ENCODE measurements around the gene CHGA.

The CHGA gene

DNA sequence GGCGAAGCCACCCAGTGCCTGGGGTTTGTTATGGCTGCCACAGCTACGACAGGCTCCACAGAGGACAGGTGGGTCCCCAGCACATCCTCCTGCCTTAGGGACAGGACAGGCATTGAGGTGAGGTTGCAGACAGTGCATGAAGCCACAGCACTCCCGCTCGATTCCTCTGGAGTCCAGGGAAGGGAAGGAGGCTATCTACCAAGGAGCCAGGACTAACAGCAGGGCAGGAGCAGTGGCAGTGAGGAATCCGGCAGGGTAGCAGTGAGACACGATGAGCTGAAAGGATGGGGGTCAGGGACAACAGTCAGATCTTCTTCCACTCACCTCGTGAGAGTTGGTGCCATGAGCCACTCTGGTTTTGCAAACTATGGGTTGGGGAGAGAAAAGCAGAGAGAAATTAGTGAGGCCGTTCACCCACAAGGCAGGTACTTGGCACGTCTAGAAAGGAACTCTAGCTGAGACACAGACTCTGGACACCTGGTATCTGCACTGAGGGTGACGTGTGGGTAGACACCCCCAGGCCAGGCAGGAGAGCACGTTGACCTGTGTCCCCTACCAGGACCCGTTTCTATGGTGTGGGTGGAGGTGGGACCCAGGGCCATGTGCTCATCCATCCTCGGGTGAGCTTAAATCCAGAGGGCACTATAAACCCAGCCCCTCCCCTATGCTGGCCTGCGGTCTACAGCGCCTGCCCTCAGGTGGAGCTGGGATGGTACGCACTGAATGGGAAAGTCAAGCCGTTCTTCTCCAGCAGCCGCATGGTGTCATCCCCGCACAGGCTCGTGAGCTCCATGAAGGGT lies 39.3 kb downstream of the CHGA start:
- DNase-seq (ENCODE audit: low read depth) = no peak

DNA sequence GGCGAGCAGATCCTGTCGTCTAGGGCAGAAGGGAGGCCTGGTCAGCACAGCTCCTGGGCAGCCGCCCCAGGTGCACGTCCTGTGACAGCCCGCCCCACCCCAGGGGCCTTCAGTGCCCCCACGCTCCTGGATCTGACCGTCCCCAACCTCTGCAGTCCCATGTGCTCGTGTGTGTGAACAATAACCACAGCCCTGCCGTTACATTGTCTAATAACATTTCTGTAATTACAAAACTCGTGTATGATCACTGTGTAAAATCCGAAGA lies 39.8 kb downstream of the CHGA start:
- no peak for DNase-seq (ENCODE audit: low read depth)

DNA sequence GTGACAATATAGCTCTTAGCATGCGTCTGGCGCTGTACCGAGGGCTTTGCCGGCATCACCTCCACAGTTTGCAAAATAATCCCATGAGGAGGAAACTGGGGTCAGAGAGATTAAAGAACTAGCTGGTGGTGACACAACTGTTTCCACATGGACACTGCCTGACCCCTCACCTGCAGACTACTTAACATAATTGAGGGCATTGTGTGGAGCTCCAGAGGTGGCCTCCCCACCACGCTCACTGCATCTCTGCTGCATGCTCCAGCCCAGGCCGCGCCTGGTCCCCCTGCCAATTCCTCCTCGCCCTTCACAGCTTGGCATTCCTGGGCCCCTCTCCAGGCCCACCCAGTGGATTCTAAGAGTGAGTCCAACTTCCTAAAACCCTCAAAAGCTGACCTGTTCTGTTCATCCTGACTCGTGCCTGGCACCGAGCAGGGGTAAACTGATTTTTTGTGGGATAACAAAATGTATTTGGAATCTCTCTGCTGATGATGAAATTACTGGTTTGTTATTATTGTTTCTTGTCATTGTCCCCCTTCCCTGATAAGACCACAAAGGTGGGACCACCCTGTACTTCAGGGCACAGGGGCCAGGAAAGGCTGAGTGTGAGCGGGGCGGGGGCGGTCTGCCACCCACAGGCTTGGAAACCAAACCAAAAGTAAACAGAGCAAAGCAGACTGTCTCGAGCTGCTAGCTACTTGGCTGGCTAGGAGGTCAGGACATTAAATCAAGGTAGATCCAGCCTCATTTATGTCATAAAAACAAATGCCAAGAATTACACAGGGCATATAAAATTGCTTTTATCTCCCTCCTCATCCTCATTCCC lies 40.6 kb downstream of the CHGA start:
- no peak for DNase-seq (ENCODE audit: low read depth)

DNA sequence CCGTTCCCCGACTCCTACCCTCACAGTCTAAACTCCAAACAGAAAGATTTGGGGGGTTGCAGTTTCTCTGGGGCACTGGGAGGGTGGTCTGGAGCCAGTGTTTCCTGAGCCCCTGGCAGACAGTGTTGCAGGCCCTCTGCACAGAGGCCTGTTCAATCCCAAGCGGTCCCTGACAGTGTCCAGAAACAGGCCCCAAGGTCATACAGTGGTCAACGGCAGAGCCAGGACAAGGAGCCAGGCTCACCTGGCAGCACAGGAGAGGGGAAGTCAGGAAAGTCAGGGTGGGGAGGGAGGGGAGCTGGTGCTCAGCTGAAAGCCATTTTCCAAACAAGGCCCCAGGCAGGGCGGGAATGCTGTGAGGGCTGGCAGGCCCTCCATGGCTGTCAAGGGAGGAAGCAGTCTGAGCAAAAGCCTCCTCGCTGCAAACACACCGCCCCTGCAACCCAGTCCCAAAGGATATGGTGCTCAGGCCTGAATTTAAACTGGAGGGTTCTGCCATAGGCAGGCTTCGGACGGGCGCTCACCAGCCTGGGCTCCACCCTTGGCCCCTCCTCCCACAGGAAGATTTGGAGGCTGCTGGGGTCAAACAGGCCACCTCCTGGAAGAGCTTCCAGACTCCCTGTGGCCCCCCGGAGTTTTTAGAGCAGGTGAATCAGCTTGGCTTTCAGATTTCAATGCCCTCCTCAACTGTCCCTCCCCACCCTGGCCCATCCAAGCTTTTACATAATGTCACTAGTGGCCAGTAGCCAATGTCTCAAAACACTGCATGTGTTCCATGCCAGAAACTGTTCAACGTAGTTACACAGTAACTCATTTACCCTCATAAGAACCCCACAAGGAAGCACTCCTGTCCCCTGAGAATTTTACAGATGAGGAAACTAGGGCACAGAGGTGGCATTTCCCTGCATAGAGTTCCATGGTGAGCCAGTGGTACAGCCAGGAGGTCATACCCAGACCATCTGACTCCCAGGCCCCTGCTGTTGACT lies 41.5 kb downstream of the CHGA start:
- DNase-seq (ENCODE audit: low read depth) = no peak

DNA sequence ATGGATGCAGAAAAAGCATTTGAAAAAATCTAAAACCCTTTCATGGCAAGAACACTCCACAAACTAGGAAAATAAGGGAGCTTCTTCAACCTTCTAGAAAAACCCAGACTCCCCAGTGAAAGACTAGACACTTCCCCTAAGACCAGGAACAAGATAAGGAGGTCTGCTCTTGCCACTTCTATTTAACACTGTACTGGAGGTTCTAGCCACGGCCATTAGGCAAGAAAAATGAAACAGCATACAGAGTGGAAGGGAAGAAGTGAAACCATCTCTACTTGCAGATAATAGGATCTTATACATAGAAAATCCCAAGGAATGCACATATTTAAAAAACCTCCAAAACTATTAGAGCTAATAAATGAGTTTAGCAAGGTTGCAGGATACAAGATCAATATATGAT lies 42.3 kb downstream of the CHGA start:
- DNase-seq (ENCODE audit: low read depth) = no peak

DNA sequence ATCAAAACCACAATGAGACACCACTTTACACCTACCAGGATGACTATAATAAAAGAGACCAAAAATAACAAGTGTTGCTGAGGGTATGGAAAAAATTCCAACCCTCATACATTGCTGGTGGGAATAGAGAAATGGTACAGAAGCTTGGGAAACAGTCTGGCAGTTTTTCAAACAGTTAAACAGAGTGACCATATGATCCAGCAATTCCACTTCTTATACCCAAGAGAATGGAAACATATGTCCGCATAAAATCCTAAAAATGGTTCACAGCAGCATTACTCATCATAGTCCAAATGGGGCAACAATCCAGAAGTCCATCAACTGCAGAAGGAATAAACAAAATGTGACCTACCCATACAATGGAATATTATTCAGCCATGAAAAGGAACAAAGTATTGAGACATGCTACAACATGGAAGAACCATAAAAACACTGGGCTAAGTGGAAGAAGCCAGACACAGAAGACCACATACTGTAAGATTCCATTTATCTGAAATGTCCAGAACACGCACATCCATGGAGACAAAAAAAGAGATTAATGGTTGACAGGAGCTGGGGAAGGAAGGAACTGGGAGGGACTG lies 44.5 kb downstream of the CHGA start:
- no peak for DNase-seq (ENCODE audit: low read depth)

DNA sequence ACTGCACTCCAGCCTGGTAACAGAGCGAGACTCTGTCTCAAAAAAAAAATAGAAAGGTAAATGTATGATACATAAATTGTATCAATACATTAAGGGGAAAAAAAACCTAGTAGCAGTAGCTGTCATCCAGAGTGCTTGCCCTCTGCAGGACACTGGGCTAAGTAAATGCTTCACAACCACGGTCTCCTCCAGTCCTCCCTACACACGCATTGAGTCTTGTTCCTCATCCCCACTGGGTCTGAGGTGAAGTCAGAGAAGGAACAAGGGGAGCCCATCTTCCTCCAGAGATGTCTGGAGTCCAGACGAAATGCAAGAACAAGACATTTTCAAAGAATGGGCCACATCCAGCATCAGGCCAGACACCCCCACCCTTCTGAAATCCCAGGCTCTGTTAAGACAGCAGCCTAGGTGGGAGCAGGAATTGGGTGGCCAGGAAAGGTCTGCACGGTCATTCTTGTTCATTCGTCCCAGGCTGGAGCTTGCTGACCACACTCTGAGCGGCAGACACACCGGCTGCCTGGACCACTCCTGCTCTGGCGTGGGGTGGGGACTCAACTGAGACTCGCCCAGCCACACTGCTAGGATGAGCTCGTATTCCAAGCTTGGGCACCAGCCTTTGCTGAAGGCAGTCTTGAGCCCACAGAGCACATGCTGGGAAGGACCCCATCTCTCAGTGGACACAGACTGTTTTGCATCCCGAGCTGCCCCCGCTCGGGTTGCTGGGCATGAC lies 45.5 kb downstream of the CHGA start:
- no peak for DNase-seq (ENCODE audit: low read depth)

DNA sequence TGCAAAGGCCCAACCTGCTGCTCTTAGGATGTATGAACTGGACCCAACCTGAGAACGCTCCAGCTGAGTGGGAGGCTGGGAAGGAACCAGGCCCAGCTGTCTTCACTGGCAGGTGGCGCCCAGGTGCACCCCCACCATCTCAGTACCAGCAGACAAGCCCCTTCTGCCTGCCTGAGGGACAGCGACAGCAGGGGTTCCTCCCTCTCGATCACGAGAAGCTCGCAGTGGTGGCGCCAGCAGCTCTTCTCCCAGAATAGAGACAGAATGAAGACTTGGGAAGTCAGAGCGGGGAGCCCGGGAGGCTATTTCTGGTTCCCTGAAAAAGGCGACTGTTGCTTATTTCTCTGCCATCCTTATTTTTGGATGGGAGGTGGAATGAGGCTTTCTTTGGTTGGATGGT lies 46.5 kb downstream of the CHGA start:
- no peak for DNase-seq (ENCODE audit: low read depth)

DNA sequence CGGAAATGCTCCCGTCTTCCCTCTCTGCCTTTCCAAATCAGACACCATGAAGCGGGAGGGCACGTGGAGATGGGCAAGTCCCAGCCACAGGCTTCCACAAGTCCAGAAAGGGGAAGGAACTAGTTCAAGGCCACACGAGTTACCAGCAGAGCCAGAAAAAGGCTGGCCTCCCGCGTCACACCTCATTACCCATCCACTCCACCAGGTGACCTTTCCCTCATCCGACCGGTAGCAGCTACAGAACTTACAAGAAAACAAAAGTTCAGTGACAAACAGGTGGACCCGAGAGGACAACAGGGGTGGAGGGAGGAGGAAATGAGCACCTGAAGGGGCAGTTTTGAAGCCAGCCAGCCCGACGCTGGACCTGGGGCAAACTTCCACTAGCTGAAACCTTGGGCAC lies 46.9 kb downstream of the CHGA start:
- DNase-seq (ENCODE audit: low read depth) = no peak

DNA sequence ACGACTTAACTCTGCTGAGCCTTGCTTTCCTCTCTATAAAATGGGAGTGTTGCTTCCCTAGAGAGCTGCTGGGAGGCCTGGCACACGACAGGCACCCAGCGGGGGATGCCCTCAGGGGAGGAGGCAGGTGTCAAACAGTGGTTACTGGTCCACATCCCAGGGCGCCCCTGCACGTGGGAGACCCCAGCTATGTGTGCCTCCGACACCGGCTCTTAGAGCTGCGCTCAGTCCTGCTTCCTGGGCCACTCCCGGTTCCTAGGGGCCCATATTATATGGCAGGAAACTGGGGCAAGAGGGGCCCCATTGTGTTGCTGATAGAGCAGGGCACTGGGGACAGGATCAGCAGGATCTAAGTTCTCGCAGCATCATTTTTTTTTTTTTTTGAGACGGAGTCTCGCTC lies 47.3 kb downstream of the CHGA start:
- DNase-seq (ENCODE audit: low read depth) = no peak

DNA sequence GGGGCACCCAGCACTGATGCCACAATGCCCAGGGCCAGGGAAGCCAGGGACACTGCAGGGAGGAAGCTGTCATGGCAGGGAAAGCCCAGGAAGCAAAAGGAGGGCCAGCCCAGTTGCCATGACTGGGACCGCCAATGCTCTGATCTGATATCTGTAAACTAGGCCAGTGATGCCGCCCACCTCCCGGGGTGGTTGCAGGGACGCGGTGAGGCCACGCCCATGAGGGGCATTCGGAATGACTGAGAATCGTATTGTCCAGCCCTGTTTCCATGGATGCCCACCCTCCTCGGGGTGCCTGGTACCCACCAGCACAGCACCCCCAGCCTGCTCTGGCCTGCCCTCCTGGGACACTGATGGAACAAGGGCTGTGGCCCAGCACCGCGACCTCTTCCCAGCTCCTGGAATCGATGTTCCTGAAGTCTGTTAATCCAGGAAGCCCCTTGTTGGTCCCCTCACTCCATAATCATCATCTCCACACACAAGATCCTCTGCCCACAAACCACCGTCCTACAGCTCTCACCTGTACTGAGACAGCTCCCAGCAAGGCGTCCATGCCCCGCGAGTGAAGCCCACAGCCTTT lies 48.7 kb downstream of the CHGA start:
- DNase-seq (ENCODE audit: low read depth) = no peak

DNA sequence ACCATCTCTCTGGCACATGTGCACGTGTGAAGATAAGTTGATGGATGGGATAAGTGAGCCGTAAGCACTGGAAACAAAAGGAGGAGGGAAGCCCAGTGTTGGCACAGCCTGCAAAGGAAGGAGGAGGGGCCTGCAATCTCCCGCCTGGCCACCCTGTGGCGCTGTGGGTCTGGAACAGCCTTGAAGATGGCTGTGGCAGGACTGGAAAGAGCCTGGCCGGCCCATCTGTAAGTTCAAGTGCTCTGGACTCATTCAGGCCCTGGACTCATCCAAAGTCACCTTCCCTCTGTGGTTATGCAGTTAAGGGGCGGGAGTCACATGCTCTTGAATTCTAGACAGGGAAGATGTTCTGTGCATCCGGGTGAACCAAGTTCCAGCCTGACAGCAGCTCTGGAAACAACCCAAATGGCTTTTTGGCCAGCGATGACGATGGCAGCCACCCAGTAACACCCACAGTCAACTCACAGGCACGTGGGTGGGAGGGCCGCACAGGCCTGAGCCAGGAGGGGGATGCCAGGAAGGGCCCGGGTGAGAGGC lies 50.4 kb downstream of the CHGA start:
- DNase-seq (ENCODE audit: low read depth) = no peak

DNA sequence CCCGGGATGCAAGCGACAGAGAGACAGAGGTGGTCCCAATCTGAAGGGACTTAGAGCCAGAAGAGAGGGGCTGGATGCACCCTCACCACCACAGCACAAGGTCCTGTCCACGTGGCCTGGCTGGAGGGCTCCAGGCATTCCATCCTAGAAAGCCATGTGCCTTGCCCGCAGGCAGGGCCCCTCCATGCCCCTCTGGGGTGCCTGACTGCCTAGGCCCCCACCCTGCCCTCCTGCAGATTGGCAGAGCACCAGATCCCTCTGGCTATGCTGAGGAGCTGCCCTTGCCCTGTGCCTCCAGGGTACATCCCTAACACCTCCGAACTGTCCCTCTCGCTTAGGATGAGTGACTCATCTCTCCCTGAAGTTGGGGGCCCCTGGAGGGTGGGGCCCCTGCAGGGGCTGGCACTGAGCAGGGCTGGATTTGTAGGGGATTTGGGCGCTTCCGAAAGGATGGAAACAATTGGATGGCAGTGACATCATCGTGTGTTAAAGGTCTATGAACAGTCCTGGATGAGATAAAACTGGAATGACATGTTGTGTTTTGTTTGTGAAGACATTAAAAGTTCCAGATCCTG lies 50.9 kb downstream of the CHGA start:
- no peak for DNase-seq (ENCODE audit: low read depth)

DNA sequence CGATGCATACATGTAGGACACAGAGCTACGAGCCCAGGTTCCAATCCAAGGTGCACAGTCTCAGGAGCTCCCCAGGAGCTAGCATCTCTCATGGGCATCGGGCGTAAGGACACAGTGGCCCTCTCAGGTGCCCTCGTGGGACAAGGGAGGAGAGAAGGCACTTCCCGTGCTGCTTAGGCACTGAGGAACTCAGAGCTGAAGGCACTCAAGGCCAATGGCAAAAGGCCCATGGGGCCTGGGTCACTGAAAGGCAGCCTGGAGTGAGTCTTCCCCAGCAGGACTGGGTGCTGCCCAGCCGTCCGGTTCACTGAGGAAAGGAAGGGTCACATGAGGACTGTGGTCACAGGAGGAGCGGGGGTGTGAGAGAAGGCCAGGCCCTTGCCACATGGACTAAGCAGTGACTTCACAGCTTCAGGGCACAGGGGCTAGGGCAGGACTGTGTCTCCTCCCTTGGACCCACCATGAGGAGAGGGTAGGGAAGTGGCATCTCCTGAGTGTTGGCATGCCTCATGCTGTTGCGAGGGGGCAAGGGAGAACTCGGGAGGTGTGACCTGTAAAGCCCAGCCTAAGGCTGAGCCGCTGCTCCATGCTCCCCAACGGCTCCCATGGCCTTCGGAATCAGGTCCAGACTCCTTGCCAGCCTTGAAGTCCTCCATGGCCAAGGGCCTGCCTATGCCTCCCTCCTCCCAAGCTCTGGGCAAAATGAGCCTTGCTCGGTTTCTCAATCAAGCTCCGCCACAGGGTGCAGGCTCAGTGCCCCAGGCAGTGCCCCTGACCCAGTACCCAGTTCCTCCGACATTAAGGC lies 51.8 kb downstream of the CHGA start:
- DNase-seq (ENCODE audit: low read depth) = no peak

DNA sequence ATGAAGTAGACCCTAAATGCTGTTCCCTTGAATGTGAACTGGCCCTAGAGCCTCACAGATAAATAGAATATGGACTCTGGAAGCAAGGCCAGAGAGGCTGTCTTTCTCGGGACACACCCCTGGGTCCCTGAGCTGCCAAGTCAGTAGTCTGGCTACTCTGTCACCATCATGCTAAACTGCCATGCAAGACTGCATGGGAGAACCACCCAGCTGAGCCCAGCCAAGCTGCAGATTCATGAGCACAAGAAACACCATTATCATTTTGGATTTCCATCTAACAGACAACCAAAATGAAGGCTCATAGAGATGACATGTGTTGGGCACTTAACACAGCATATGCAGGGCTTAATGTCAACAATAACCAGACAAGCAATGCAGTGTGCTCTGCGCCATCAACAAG lies 53.3 kb downstream of the CHGA start:
- no peak for DNase-seq (ENCODE audit: low read depth)

DNA sequence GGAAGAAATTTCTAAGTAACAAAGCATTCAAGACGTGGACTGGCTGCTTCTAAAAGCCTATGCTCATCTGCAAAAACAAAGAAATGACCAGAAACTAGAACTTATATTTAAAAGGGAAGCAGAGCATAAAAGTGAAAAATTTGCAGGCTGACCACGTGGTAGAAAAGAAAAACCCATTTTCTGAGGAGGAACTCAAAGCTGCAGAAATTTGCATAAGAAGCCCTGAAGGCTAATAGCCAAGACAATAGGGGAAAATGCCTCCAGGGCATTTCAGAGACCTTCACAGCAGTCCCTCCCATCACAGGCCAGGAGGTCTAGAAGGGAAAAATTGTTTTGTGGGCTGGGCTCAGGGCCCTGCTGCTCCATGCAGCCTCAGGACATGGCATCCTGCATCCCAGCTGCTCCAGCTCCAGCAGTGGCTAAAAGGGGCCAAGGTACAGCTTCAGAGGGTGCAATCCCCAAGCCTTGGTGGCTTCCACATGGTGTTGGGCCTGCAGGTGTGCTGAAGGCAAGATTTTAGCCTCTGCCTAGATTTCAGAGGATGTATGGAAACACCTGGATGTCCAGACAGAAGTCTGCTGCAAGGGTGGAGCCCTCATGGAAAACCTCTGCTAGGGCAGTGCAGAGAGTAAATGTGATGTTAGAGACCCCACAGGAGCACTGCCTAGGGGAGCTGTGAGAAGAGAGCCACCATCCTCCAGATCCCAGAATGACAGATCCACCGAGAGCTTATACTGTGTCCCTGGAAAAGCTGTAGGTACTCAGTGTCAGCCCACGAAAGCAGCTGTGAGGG lies 55.5 kb downstream of the CHGA start:
- no peak for DNase-seq (ENCODE audit: low read depth)

DNA sequence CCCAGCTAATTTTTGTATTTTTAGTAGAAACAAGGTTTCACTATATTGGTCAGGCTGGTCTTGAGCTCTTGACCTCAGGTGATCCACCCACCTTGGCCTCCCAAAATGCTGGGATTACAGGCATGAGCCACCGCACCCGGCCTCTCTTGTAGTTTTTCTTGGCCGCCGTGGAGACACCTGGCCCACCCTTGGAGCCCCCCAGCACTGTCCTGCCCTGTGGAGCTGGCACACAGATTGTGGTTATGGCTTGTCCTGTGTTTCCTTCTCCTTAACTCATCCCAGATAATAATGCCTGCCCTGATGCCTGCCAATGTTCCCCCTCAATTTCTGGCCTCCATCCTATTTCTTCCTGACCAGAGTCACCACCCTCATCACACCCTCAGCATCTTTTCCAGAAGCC lies 57.9 kb downstream of the CHGA start:
- no peak for DNase-seq (ENCODE audit: low read depth)

DNA sequence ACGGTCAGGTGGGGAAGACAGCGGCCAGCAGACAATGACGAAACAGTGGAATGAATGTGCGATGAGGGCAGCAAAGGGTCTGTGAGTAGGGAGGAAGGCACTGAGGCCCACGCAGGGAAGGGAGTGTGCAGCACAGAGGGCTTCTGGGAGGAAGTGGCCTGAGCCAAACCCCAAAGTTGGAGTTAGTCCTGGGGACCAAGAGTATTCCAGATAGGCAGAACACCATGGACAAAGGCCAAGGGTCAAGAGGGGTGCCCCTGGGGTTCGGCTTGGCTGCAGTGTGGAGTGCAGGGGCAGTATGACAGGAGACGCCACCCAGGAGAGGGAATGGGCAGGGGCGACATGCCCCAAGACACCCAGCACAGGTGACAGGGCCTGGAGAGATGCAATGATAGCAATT lies 58.8 kb downstream of the CHGA start:
- no peak for DNase-seq (ENCODE audit: low read depth)

DNA sequence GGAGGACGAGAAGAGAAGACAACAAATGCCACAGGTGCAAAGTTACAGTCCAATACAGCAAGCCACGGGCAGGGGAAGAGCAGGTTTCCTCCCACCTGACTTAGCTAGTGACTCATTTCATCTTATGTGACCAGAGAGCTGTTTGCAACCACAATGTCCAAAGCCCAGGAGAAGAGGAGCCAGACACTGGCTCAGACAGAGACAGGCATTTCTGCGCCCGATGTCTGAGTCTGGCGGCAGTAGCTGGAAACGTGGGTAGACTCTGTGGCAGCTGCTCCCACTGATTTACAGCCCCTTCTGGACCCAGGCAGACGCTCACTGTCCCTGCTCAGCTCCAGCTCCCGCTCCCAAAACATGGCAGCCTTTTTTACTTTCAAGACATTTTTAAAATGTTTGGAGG lies 60.0 kb downstream of the CHGA start:
- no peak for DNase-seq (ENCODE audit: low read depth)
